Endothelial cell (in vitro differentiated cells): ENCODE measurements around the gene MRPL36. TPM values are rescaled to one million over a fixed set of nuclear protein-coding genes. Genes with fewer than 3 reads are reported as not detected.

Experiments
- DNase-seq: peaks from one replicate; pipeline ENCODE4 v3.0.0; 2021; ENCODE audit warnings: low spot score
- H3K27ac Mint-ChIP-seq: one replicate; pipeline ENCODE4 v1.8.0; 2021; ENCODE audit warnings: mixed read lengths, inconsistent platforms; ENCODE audit not compliant: unreplicated experiment
- H3K27me3 Mint-ChIP-seq: one replicate; pipeline ENCODE4 v1.8.0; 2021; ENCODE audit warnings: mild to moderate bottlenecking, moderate library complexity, mixed read lengths, inconsistent platforms; ENCODE audit not compliant: unreplicated experiment
- H3K36me3 Mint-ChIP-seq: one replicate; pipeline ENCODE4 v1.8.0; 2021; ENCODE audit warnings: mild to moderate bottlenecking, low read depth, mixed read lengths, inconsistent platforms; ENCODE audit not compliant: unreplicated experiment
- H3K4me1 Mint-ChIP-seq: one replicate; pipeline ENCODE4 v1.8.0; 2021; ENCODE audit warnings: mild to moderate bottlenecking, mixed read lengths, inconsistent platforms; ENCODE audit not compliant: unreplicated experiment
- H3K4me3 Mint-ChIP-seq: one replicate; pipeline ENCODE4 v1.8.0; 2021; ENCODE audit warnings: mild to moderate bottlenecking, mixed read lengths, inconsistent platforms; ENCODE audit not compliant: unreplicated experiment
- H3K9me3 Mint-ChIP-seq: one replicate; pipeline ENCODE4 v1.8.0; 2021; ENCODE audit warnings: mixed read lengths, inconsistent platforms; ENCODE audit not compliant: unreplicated experiment
- total RNA-seq: library from RNA; stranded (reverse); fragmentation: NEBNext Ultra II Directional; extraction: Animal tissue kit (Norgen Biotek cat#: 25700); gene quantifications from one replicate; pipeline ENCODE4 v1.2.1, GENCODE V29; 2021; ENCODE audit not compliant: unreplicated experiment
- TF ChIP-seq, protein P1 (sequence below): fragments of 200-600 bp; sonication (generic); IDR thresholded peaks from one replicate; pipeline ENCODE4 v1.5.0; 2021; ENCODE audit warnings: antibody characterized with exemption; ENCODE audit not compliant: unreplicated experiment

MRPL36 gene
- total RNA-seq, 1 donor from 2014 or later = 32.5 TPM

DNA sequence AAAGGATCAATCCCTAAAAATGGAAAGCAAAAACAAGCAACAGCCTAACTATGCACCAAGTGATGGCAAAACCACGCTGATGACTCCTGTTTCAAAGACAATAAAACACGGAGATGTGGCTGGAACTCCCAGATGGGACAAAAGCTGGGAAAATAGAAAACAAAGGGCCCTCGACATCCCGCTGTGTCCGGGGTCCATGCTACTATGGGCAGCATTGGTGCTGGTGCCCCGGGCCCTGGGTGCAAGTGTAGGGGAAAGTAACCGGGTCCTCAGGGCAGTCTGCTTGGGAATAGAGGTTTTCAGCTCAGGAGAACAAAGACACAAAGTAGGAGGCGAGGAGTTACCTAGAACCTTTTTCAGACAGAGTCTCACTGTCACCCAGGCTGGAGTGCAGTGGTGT is 46.1 kb downstream of the MRPL36 start:
- H3K4me3 Mint-ChIP-seq = no peak overlapping the region
- TF ChIP-seq, protein P1, sequence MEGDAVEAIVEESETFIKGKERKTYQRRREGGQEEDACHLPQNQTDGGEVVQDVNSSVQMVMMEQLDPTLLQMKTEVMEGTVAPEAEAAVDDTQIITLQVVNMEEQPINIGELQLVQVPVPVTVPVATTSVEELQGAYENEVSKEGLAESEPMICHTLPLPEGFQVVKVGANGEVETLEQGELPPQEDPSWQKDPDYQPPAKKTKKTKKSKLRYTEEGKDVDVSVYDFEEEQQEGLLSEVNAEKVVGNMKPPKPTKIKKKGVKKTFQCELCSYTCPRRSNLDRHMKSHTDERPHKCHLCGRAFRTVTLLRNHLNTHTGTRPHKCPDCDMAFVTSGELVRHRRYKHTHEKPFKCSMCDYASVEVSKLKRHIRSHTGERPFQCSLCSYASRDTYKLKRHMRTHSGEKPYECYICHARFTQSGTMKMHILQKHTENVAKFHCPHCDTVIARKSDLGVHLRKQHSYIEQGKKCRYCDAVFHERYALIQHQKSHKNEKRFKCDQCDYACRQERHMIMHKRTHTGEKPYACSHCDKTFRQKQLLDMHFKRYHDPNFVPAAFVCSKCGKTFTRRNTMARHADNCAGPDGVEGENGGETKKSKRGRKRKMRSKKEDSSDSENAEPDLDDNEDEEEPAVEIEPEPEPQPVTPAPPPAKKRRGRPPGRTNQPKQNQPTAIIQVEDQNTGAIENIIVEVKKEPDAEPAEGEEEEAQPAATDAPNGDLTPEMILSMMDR = no peak
- DNase-seq = no peak
- no peak overlapping the region for H3K27ac Mint-ChIP-seq
- H3K36me3 Mint-ChIP-seq = no peaks in the 10 kb centered on the region
- H3K9me3 Mint-ChIP-seq = no peaks in the 10 kb centered on the region
- H3K4me1 Mint-ChIP-seq = peaks cover 9% of the 10 kb centered on the region
- H3K27me3 Mint-ChIP-seq = peaks cover 2% of the 10 kb centered on the region

DNA sequence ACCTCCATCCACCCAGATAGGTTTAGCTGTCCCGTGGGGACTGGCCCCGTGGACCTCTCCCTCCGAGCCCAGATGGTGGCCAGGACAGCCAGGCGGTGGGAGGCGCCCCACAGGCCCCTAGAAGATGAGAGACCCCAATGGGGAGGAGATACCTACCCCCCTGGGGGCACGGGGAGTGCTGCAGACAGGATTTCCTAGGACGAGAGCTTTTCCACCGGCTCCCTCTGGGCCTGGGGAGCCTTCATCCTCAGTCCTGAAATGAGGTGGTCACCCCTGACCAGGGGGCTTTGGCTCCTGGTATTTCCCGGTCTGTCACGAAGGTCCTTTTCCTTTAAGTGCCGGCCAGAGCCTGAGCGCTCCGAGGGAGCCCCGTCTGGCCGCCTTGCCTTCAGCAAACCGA is 46.8 kb downstream of the MRPL36 start:
- DNase-seq = no peak
- TF ChIP-seq, protein P1 = no peak
- peaks cover 9% of the 10 kb centered on the region for H3K4me1 Mint-ChIP-seq
- no peaks in the 10 kb centered on the region for H3K9me3 Mint-ChIP-seq
- H3K27me3 Mint-ChIP-seq = peaks cover 5% of the 10 kb centered on the region
- H3K4me3 Mint-ChIP-seq = no peak overlapping the region
- H3K36me3 Mint-ChIP-seq = no peaks in the 10 kb centered on the region
- no peak overlapping the region for H3K27ac Mint-ChIP-seq

DNA sequence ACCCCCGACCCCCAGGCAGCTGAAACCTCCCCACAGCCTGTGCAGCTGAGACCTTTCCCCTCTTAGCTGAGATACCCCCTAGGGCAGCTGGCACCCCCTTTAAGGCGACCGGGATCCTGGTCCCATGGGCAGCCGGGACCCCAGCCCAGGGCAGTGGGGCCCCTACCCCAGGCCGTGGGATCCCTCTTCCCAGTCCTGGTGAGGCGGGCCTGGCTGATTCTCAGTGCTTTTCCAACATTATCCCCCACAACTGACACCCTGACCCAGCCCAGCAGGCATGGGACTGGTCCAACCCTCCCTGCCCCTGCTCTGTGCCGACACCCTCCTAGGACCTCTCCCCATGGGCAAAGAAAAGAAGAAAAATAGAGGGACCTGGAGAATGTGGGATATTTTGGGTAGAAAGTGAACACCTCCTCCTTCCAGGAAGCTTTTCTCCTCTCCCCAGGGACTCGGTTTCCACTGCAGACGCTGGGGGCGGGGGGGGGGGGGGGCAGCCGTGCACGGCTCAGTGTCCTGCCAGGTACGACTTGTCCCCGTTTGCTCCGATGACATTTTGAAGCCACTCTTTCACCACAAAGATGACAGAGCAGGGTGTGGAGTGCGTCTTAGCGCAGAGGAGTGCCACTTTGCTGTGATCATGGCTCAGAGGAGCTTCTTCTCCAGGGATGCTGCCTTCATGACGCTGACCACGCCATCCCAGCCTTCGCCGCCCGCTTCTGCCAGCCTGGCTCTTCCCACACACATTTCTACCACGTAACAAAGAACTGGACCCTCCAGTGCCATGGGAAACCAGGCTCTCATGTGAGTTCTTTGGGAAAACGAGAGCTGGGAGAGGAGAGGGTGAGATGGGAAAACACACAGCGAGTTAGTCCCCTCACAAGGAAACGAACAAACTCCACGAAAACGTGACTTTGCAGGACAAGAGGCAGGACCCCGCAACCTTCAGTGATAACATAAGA is 47.5 kb downstream of the MRPL36 start:
- Mint-ChIP-seq H3K4me1 (peaks cover 9% of the 10 kb centered on the region), H3K36me3 (no peaks in the 10 kb centered on the region), H3K4me3 (no peak overlapping the region), H3K27ac (no peak overlapping the region), H3K27me3 (peaks cover 6% of the 10 kb centered on the region), H3K9me3 (no peaks in the 10 kb centered on the region)
- DNase-seq = no peak
- TF ChIP-seq, protein P1 = no peak

DNA sequence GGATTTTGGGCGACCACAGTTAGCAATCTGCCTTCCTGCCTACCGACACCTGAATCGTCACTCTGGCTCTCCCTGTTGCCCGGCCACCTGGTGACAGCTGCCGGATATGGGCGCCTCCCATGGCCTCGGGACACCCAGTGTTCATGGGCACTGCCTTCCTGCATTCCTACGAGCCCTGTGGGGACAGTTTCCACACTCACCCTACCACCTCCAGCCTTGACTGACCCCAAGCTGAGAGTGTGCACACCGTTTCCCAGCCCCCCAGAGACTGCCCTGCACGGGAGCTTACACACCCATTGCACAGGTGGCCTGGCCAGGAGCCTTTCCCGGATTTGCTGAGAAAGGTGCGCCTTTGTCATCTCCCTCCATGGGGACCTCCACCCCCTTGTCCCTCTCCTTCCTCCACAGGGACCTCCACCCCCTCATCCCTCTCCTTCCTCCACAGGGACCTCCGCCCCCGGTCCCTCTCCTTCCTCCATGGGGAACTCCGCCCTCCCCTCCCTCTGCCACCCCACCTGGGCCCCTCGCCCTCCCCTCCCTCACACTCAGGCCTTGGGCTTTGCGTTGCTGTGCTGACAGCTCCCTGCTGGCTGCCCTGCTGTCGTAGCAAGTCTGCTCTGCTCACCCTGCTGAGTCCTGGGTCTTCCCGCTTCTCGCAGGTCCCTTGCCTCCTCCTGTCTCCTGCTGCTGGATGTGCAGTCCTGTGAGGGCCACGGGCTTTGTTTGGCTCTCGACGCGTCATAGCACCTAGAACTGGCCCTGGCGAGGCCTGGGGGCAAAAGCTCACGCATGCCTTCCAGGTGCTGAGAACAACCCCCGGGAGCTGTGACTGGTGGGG is 48.4 kb downstream of the MRPL36 start:
- no peak for DNase-seq
- TF ChIP-seq, protein P1 = no peak
- Mint-ChIP-seq H3K36me3 (no peaks in the 10 kb centered on the region), H3K27ac (no peak overlapping the region), H3K27me3 (peaks cover 6% of the 10 kb centered on the region), H3K9me3 (no peaks in the 10 kb centered on the region), H3K4me1 (peaks cover 5% of the 10 kb centered on the region), H3K4me3 (no peak overlapping the region)
